ENCODE measurements around the gene JUP. TPM values are rescaled to one million over a fixed set of nuclear protein-coding genes. Genes with fewer than 3 reads are reported as not detected.

Gene JUP
- total and polyA plus RNA-seq, 2 of the 13 experiments (the other 11 are each of a cell fraction or from before 2014, with no cell fraction given): 12.1 to 20.6 TPM

DNA sequence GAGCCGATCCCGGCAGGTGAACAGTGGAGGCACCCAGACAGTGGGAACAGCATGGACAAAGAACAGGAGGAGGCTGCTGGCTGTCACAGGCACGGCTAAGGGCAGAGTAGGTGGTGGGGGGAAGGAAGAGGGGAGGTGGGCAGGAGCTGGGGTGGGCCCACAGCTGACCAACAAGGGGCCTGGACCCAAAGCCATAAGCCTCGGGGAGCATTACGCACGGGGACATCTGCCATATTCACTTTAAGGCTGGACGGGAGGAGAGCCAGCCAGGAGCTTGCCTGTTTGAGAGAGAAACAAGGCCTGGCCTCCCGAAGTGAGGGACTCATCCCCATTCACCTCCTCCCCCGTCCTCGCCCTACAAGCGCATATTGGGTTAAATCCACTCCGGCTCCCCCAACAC, 32.4 kb downstream of the JUP start:
- BruUV-seq (replicated peaks): no TSS peak
- TF ChIP-seq, protein P1, sequence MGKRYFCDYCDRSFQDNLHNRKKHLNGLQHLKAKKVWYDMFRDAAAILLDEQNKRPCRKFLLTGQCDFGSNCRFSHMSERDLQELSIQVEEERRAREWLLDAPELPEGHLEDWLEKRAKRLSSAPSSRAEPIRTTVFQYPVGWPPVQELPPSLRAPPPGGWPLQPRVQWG (CRISPR knock-in tag; IDR thresholded peaks at IDR 0.05; ENCODE audit: borderline replicate concordance, low read depth): no peak
- TF ChIP-seq ZNF282 (IDR thresholded peaks at IDR 0.05; ENCODE audit: partially characterized antibody) (no peak), ZBTB10 (CRISPR knock-in tag; IDR thresholded peaks at IDR 0.05; ENCODE audit: borderline replicate concordance) (no peak), ZNF136 (CRISPR knock-in tag; IDR thresholded peaks at IDR 0.05; ENCODE audit: low read depth) (no peak), ZFY (CRISPR knock-in tag; IDR thresholded peaks at IDR 0.05) (no peak), ELF3 (CRISPR knock-in tag; IDR thresholded peaks at IDR 0.05) (no peak), ATM (IDR thresholded peaks at IDR 0.05; ENCODE audit: borderline replicate concordance) (no peak), TRAFD1 (CRISPR knock-in tag; IDR thresholded peaks at IDR 0.05; ENCODE audit: borderline replicate concordance) (no peak), PHF20 (CRISPR knock-in tag; IDR thresholded peaks at IDR 0.05) (no peak), ZNF770 (CRISPR knock-in tag; IDR thresholded peaks at IDR 0.05) (no peak), RARA (CRISPR knock-in tag; IDR thresholded peaks at IDR 0.05) (no peak)
- TF ChIP-seq, protein P2, sequence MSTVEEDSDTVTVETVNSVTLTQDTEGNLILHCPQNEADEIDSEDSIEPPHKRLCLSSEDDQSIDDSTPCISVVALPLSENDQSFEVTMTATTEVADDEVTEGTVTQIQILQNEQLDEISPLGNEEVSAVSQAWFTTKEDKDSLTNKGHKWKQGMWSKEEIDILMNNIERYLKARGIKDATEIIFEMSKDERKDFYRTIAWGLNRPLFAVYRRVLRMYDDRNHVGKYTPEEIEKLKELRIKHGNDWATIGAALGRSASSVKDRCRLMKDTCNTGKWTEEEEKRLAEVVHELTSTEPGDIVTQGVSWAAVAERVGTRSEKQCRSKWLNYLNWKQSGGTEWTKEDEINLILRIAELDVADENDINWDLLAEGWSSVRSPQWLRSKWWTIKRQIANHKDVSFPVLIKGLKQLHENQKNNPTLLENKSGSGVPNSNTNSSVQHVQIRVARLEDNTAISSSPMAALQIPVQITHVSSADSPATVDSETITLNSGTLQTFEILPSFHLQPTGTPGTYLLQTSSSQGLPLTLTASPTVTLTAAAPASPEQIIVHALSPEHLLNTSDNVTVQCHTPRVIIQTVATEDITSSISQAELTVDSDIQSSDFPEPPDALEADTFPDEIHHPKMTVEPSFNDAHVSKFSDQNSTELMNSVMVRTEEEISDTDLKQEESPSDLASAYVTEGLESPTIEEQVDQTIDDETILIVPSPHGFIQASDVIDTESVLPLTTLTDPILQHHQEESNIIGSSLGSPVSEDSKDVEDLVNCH (CRISPR knock-in tag; IDR thresholded peaks at IDR 0.05): no peak
- TF ChIP-seq, protein P3, sequence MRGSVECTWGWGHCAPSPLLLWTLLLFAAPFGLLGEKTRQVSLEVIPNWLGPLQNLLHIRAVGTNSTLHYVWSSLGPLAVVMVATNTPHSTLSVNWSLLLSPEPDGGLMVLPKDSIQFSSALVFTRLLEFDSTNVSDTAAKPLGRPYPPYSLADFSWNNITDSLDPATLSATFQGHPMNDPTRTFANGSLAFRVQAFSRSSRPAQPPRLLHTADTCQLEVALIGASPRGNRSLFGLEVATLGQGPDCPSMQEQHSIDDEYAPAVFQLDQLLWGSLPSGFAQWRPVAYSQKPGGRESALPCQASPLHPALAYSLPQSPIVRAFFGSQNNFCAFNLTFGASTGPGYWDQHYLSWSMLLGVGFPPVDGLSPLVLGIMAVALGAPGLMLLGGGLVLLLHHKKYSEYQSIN (CRISPR knock-in tag; IDR thresholded peaks at IDR 0.05; ENCODE audit: borderline replicate concordance): no peak

More for the DNA sequence above, 32.4 kb downstream of the JUP start:
- POLR2A ChIA-PET: interaction anchor here (0.6 to 1.6 kb wide), 4 partner anchors 19 to 39 kb away, joined by 3 to 6 read pairs (median 4); partner anchors contain the start of gene JUP
- no peaks in the 10 kb centered on the region for H3K79me2 ChIP-seq (ENCODE audit: insufficient read depth, low read length)
- WGBS (ENCODE audit: low lambda C conversion rate): 91% methylated on average over 11 of the region's 12 CpGs
- H2AFZ ChIP-seq (ENCODE audit: low read length): no peak overlapping the region
- CTCF ChIA-PET (ENCODE audit: low intra/inter-chr PET ratio, low total read pairs): no interaction called here
- no peak overlapping the region for H3K4me2 ChIP-seq (ENCODE audit: low read depth, low read length)
- in situ Hi-C loops (cut with HindIII; ENCODE audit: extremely low pct_ligation_motif_present, low pct_unique_long_range_greater_than_20kb): no loop called here
- no peak overlapping the region for H3K27ac ChIP-seq (ENCODE audit: extremely low read length, insufficient read depth, low read length)
- H3K27me3 ChIP-seq (ENCODE audit: control insufficient read depth in 1 of 2, insufficient read depth in 2 of 2, low read length in 2 of 2): no peaks in the 10 kb centered on the region
- no peak overlapping the region for H3K9ac ChIP-seq (ENCODE audit: insufficient read depth, low read depth, low read length)
- ATAC-seq: no peak
- peaks cover 28% of the 10 kb centered on the region for H3K4me1 ChIP-seq (ENCODE audit: insufficient read depth, low read length)
- H3K9me3 ChIP-seq (ENCODE audit: low read length): no peaks in the 10 kb centered on the region
- no peak for FAIRE-seq
- H3K36me3 ChIP-seq (replicated peaks in 1 of 2; ENCODE audit: control insufficient read depth in 1 of 2, insufficient read depth in 2 of 2, low read length in 2 of 2): peaks cover 17 to 34% of the 10 kb centered on the region in 2 experiments; a peak in 4 of 5 replicates
- DNase-seq (ENCODE audit: low spot score): no peak
- intact Hi-C loops (cut with micrococcal nuclease; ENCODE audit: unreplicated experiment): no loop called here
- no peaks in the 10 kb centered on the region for H4K20me1 ChIP-seq (ENCODE audit: insufficient read depth, low read length)
- H3K4me3 ChIP-seq (replicated peaks in 1 of 3; ENCODE audit: insufficient read depth in 1 of 3, low read depth in 2 of 3, low read length in 3 of 3): no peak overlapping the region
